A549 (cell line): ENCODE results near the gene TATDN3. TPM values are rescaled to one million over a fixed set of nuclear protein-coding genes. Genes with fewer than 3 reads are reported as not detected.
A peak's percentile ranks its signal among the peaks of the same experiment; 100 is the strongest.

Experiments used
- ATAC-seq, 2 experiments: fragments of 200-7000 bp in 1 of 2; fragments of >200 bp in 1 of 2; cut with Nextera tagmentation in 1 of 2; cut with Tn5 transposase in 1 of 2; 3 replicates each; pipeline versions ENCODE4 v1.8.0 to v1.9.1; 2018 to 2020; ENCODE audit warnings: mild to moderate bottlenecking in 1 of 2, moderate library complexity in 1 of 2
- CTCF ChIA-PET: fragments of 300-600 bp; sonication (Branson Sonifier 250); formaldehyde crosslinking; extraction: SDS; loops from one replicate; lab custom pipeline; 2021; ENCODE audit warnings: antibody characterized with exemption, inconsistent platforms; lab: Yijun Ruan, JAX
- POLR2A ChIA-PET: fragments of 350-600 bp; formaldehyde crosslinking; extraction: SDS; loops from one replicate; lab custom pipeline; 2021; ENCODE audit warnings: antibody characterized with exemption, inconsistent platforms; lab: Yijun Ruan, JAX
- DNase-seq, 2 experiments: peaks; one replicate each; pipeline versions ENCODE4 v3.0.0 to v3.0.0-alpha.2; 2011 to 2016; ENCODE audit warnings: low read depth in 1 of 2, low spot score in 1 of 2
- FAIRE-seq: peaks from 2 replicates; lab custom pipeline; 2011; peaks lifted over from hg19 to GRCh38; lab: Jason Lieb, UNC
- H3K27ac ChIP-seq, 2 experiments: fragments of >200 bp; sonication (Bioruptor Twin); formaldehyde crosslinking; 3 replicates each; pipeline ENCODE4 v1.5.1; 2016 to 2017
- H3K4me1 ChIP-seq: fragments of >200 bp; sonication (Bioruptor Twin); formaldehyde crosslinking; 3 replicates; pipeline ENCODE4 v1.6.1; 2016
- H3K4me2 ChIP-seq: fragments of >200 bp; sonication (Bioruptor Twin); formaldehyde crosslinking; 3 replicates; pipeline ENCODE4 v1.6.1; 2016
- H3K4me3 ChIP-seq: fragments of >200 bp; sonication (Bioruptor Twin); formaldehyde crosslinking; 3 replicates; pipeline ENCODE4 v1.5.1; 2016
- H3K9me3 ChIP-seq: fragments of >200 bp; sonication (Bioruptor Twin); formaldehyde crosslinking; 3 replicates; pipeline ENCODE4 v1.6.1; 2016
- ATOH8 ChIP-seq: fragments of 250-450 bp; sonication (Bioruptor Pico); IDR thresholded peaks from 2 replicates; pipeline ENCODE4 v1.5.0; 2020; ENCODE audit warnings: low read depth, mild to moderate bottlenecking, moderate library complexity
- CBX2 ChIP-seq: fragments of 200-600 bp; sonication (generic); IDR thresholded peaks from 2 replicates; pipeline ENCODE4 v1.6.1; 2016; ENCODE audit warnings: low read depth, mild to moderate bottlenecking, borderline replicate concordance
- CEBPB ChIP-seq, 2 experiments: fragments of >200 bp in 1 of 2; sonication (Bioruptor Twin) in 1 of 2; formaldehyde crosslinking in 1 of 2; IDR thresholded peaks; 2 replicates each; pipeline ENCODE4 v1.6.1; 2012 to 2016
- CHD2 ChIP-seq: fragments of 150-350 bp; IDR thresholded peaks from 2 replicates; pipeline ENCODE4 v1.6.1; 2014; ENCODE audit warnings: low read length; ENCODE audit not compliant: partially characterized antibody
- CTCF ChIP-seq: fragments of >200 bp; sonication (Bioruptor Twin); formaldehyde crosslinking; IDR thresholded peaks from 3 replicates; pipeline ENCODE4 v1.5.1; 2016
- EP300 ChIP-seq, 2 experiments: fragments of >200 bp; sonication (Bioruptor Twin); formaldehyde crosslinking; IDR thresholded peaks; 2 replicates in 1 of 2; 3 replicates in 1 of 2; pipeline ENCODE4 v1.6.1; 2016 to 2017
- FOSL2 ChIP-seq, 2 experiments: fragments of 450-650 bp in 1 of 2; fragments of >200 bp in 1 of 2; sonication (Bioruptor Twin) in 1 of 2; formaldehyde crosslinking; IDR thresholded peaks; 2 replicates each; pipeline versions ENCODE4 v1.5.0 to v1.6.1; 2016 to 2020; ENCODE audit warnings: mild to moderate bottlenecking in 1 of 2, moderate library complexity in 1 of 2
- HDAC2 ChIP-seq: fragments of 200-600 bp; sonication (generic); IDR thresholded peaks from 2 replicates; pipeline ENCODE4 v1.6.1; 2016
- JUNB ChIP-seq: fragments of >200 bp; sonication (Bioruptor Twin); formaldehyde crosslinking; IDR thresholded peaks from 2 replicates; pipeline ENCODE4 v1.6.1; 2016
- KDM1A ChIP-seq: fragments of 200-600 bp; sonication (generic); IDR thresholded peaks from 2 replicates; pipeline ENCODE4 v1.6.1; 2016; ENCODE audit warnings: low read depth, mild to moderate bottlenecking
- KDM5A ChIP-seq: fragments of 200-600 bp; sonication (generic); IDR thresholded peaks from 2 replicates; pipeline ENCODE4 v1.6.1; 2016; ENCODE audit warnings: antibody characterized with exemption, mild to moderate bottlenecking
- MAX ChIP-seq: IDR thresholded peaks from 2 replicates; pipeline ENCODE4 v1.6.1; 2012
- MAZ ChIP-seq: fragments of 150-350 bp; IDR thresholded peaks from 2 replicates; pipeline ENCODE4 v1.6.1; 2014; ENCODE audit warnings: antibody characterized with exemption, low read depth, low read length, borderline replicate concordance
- MYC ChIP-seq: IDR thresholded peaks from 2 replicates; pipeline ENCODE4 v1.6.1; 2012; ENCODE audit warnings: mild to moderate bottlenecking, inconsistent platforms, low read length, improper control_type of control experiment, borderline replicate concordance
- POLR2AphosphoS2 ChIP-seq: conservative IDR thresholded peaks from 2 replicates; pipeline ENCODE4 v1.6.1; 2012; ENCODE audit warnings: low read length, improper control_type of control experiment, inconsistent platforms
- RAD21 ChIP-seq, 2 experiments: fragments of >200 bp in 1 of 2; sonication (Bioruptor Twin) in 1 of 2; formaldehyde crosslinking in 1 of 2; IDR thresholded peaks in 1 of 2; conservative IDR thresholded peaks in 1 of 2; 2 replicates in 1 of 2; 3 replicates in 1 of 2; pipeline ENCODE4 v1.6.1; 2012 to 2018; ENCODE audit warnings: inconsistent platforms in 1 of 2
- RCOR1 ChIP-seq: fragments of 150-350 bp; IDR thresholded peaks from 2 replicates; pipeline ENCODE4 v1.6.1; 2014; ENCODE audit warnings: antibody characterized with exemption, low read length, low read depth
- RFX5 ChIP-seq: fragments of 450-650 bp; IDR thresholded peaks from 2 replicates; pipeline ENCODE4 v1.7.1; 2014; ENCODE audit warnings: antibody characterized with exemption, mild to moderate bottlenecking, moderate library complexity
- SMC3 ChIP-seq: fragments of >200 bp; sonication (Bioruptor Twin); formaldehyde crosslinking; IDR thresholded peaks from 3 replicates; pipeline ENCODE4 v1.6.1; 2018; ENCODE audit warnings: inconsistent platforms
- ZNF302 ChIP-seq: fragments of 250-450 bp; sonication (Bioruptor Pico); IDR thresholded peaks from 2 replicates; pipeline ENCODE4 v1.9.0; 2021; ENCODE audit warnings: inconsistent platforms, mild to moderate bottlenecking, moderate library complexity
- ZSCAN20 ChIP-seq: fragments of 250-450 bp; sonication (Bioruptor Pico); IDR thresholded peaks from 2 replicates; pipeline ENCODE4 v1.8.0; 2022; ENCODE audit warnings: mild to moderate bottlenecking, moderate library complexity
- WGBS: methylation state at CpG from one replicate; pipeline ENCODE4 v1.1.6; 2017; ENCODE audit errors: missing lambda C conversion rate; 5-methylcytosine and 5-hydroxymethylcytosine counted together
- polyA plus RNA-seq, 4 experiments: library from polyadenylated mRNA; depleted of rRNA in 3 of 4; stranded (reverse); fragments of >200 nt; fragmentation: RNase III in 1 of 4; extraction: RNeasy Plus Mini Kit Qiagen cat#74134 plus additional on column Dnase treatment in 1 of 4; gene quantifications; 2 replicates in 3 of 4; 3 replicates in 1 of 4; pipeline ENCODE4 v1.2.3, GENCODE V29; 2011 to 2017

The TATDN3 gene
- polyA plus RNA-seq, 2 of the 4 experiments (the other 2 are of a cell fraction) = 11.1 to 22.6 TPM

- ChIA-PET CTCF (interaction anchor here (1.2 to 1.8 kb wide), 2 partner anchors 12 to 79 kb away, joined by 3 to 7 read pairs; no protein-coding TSS in a partner anchor), POLR2A (no interaction called here)
- no peak for DNase-seq
- WGBS = 88% methylated on average over 4 of the region's 4 CpGs
- TF ChIP-seq HDAC2 (no peak), MAZ (no peak), ATOH8 (CRISPR knock-in tag) (no peak), FOSL2 (IDR thresholded peaks at IDR 0.05) (no peak), FOSL2 (CRISPR knock-in tag; IDR thresholded peaks at IDR 0.05) (no peak), ZSCAN20 (CRISPR knock-in tag) (no peak), RCOR1 (no peak)
- no peaks in the 10 kb centered on the region; the same call in 2 of the 3 replicates for H3K4me1 ChIP-seq
- H3K27ac ChIP-seq = no peak overlapping the region
- FAIRE-seq = no peak
- ATAC-seq = no peak
- H3K4me2 ChIP-seq = no peak overlapping the region
- H3K9me3 ChIP-seq = no peaks in the 10 kb centered on the region
- no peak overlapping the region for H3K4me3 ChIP-seq
Observed at GRCh38 chr1:212743901-212744475, 47.7 kb upstream of the TATDN3 start.

GRCh38 chr1:212745303-212745702 is 46.4 kb upstream of the TATDN3 start:
- H3K4me1 ChIP-seq = peaks cover 5% of the 10 kb centered on the region
- TF ChIP-seq KDM5A (no peak), KDM1A (no peak), ATOH8 (CRISPR knock-in tag) (no peak), JUNB (no peak), CHD2 (no peak), POLR2AphosphoS2 (no peak), RFX5 (no peak), ZNF302 (CRISPR knock-in tag) (no peak), MYC (no peak)
- ChIA-PET POLR2A (no interaction called here), CTCF (interaction anchor here (1.1 kb wide), 1 partner anchor 37 kb away, joined by 4 read pairs; no protein-coding TSS in a partner anchor)
- no peak for FAIRE-seq
- no peak overlapping the region for H3K27ac ChIP-seq
- no peaks in the 10 kb centered on the region for H3K9me3 ChIP-seq
- ATAC-seq = no peak
- no peak for DNase-seq
- no peak overlapping the region for H3K4me3 ChIP-seq
- H3K4me2 ChIP-seq = no peak overlapping the region

GRCh38 chr1:212746546-212746945 is 45.1 kb upstream of the TATDN3 start:
- DNase-seq (no peak), FAIRE-seq (no peak), ATAC-seq (no peak)
- Histone ChIP-seq H3K27ac (no peak overlapping the region), H3K4me1 (peaks cover 5% of the 10 kb centered on the region), H3K9me3 (no peaks in the 10 kb centered on the region), H3K4me2 (no peak overlapping the region), H3K4me3 (no peak overlapping the region)
- TF ChIP-seq EP300 (IDR thresholded peaks at IDR 0.05) = no peak
- TF ChIP-seq CEBPB (IDR thresholded peaks at IDR 0.05) = 0 out of 4 replicates have a peak, but pooled peaks of 1 of the 2 experiments have one; percentile 6
- ChIA-PET CTCF (interaction anchor here (0.6 to 1.8 kb wide), 6 partner anchors 9 to 290 kb away, joined by 3 to 5 read pairs (median 4); no protein-coding TSS in a partner anchor), POLR2A (no interaction called here)
- 89% methylated on average over 3 of the region's 3 CpGs for WGBS

- Histone ChIP-seq H3K9me3 (no peaks in the 10 kb centered on the region), H3K4me1 (peaks cover 12% of the 10 kb centered on the region), H3K27ac (peak overlapping the region in 1 of 2 experiments; percentile 59; a peak in 3 of 6 replicates), H3K4me3 (no peak overlapping the region), H3K4me2 (0 out of 3 replicates have a peak overlapping the region, but pooled peaks have one; percentile 13)
- WGBS = 42% methylated on average over 4 of the region's 4 CpGs
- POLR2A ChIA-PET = interaction anchor here (0.6 kb wide), 1 partner anchor 306 kb away, joined by 3 read pairs; no protein-coding TSS in a partner anchor
- no peak for TF ChIP-seq CBX2
- no peak for TF ChIP-seq MAZ
- peak; percentile 61 to 64 for TF ChIP-seq RAD21 (conservative IDR thresholded peaks at IDR 0.05 in 1 of 2, IDR thresholded peaks at IDR 0.05 in 1 of 2)
- TF ChIP-seq MAX = no peak
- TF ChIP-seq CTCF = peak; percentile 85
- TF ChIP-seq SMC3 = peak; percentile 76
- CTCF ChIA-PET = interaction anchor here (0.6 to 5.6 kb wide), 40 partner anchors 9 to 250 kb away, joined by 3 to 53 read pairs (median 4); partner anchors contain the start of gene BATF3
- peak; percentile 64 to 77 for DNase-seq
- ATAC-seq = peak; percentile 76 to 91
- FAIRE-seq = peak; percentile 56
Observed at GRCh38 chr1:212749821-212750535, 41.7 kb upstream of the TATDN3 start.
